CD4-positive, alpha-beta T cell treated with Interleukin-15 for 4 hours (primary cell): ENCODE results near the gene CUEDC1.
A peak's percentile ranks its signal among the peaks of the same experiment; 100 is the strongest.

Source experiments
- DNase-seq: peaks from one replicate; pipeline ENCODE4 v3.0.0-alpha.2; 2020; ENCODE audit warnings: low spot score

The CUEDC1 gene

DNA sequence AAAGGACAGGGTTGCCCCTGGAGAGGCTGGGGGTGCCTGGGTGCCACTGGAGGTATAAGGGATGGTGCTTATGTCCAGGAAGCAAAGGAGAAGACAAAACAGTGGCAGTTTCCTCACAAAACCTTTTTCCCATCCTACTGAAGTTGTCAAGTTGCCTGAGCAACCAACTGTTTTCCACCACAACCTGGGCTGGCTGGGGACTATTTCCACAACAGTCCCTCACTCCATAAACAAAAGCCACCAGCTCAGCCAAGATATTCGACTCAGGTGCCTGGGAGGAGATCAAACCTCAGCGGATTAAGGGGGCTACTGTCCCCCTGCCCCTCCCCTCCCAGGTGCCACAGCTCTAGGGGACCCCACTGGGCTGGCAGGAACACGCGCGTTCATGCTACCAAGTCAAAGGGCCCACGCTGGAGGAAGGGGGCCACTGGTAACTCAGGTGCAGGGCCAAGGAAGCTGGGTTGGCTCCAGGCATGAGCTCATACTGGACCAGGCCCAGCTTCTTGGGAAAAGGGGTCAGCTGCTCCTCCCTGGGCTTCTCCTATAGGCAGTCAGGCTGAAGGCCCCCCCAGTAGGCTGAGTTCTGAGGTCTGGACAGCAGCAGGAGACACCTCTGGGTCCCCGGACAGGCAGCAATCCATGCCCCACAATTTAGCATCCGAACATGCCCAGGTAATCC is 59.7 kb downstream of the CUEDC1 start:
- no peak for DNase-seq

DNA sequence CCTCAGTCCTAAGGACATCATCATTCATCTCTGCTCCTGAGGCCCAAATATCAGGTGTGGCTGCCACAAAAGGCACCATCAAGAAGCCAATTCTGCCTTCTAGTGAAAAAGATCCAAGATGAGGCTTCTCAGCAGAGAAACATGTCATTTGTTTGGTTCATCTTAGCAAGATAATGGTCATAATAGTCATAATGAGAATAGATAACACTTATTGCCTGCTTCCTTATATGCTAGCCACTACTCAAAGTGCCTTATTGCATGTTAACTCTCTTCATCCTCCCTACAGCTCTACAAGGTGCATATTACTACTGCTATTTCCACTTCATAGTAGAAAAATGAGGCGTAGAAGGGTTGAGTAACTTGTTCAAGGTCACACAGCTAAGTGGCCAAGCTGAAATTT is 60.4 kb downstream of the CUEDC1 start:
- no peak for DNase-seq

DNA sequence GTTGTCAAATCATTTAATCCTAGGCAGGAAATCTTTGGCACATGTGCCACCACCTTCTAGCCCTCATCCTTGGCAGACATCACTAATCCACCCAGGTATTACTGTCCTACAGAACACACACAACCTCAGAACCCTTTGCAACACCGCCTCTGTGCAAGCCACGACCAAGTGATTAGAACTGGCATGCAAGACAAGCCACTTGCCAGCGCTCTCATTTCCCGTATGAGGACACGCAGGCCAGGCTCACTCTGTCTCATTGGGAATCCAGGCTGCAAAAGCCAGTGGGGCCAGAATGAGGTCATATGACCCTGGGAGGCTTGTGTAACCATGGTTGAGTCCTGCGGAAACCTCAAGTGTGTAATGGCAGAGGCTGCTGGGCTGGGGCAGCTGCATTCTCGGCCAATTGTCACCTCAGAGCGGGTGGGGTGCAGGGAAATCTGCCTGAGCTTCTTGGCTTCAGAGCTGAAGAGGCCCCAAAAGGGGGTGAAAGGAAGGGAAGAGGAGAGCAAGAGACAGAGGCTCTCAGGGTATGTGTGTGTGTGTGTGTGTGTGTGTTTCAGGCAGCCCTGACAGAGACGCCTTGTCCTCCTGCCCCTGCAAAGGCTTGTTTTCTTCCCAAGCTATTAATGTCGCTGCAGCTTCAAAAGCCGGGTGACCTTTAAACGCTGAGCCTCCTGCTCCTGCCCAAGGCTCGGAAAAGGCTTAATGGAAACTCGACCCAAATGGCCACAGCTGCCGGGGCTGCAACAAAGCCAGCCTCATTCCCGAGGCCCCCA is 62.2 kb downstream of the CUEDC1 start:
- DNase-seq, result peak; percentile 7

DNA sequence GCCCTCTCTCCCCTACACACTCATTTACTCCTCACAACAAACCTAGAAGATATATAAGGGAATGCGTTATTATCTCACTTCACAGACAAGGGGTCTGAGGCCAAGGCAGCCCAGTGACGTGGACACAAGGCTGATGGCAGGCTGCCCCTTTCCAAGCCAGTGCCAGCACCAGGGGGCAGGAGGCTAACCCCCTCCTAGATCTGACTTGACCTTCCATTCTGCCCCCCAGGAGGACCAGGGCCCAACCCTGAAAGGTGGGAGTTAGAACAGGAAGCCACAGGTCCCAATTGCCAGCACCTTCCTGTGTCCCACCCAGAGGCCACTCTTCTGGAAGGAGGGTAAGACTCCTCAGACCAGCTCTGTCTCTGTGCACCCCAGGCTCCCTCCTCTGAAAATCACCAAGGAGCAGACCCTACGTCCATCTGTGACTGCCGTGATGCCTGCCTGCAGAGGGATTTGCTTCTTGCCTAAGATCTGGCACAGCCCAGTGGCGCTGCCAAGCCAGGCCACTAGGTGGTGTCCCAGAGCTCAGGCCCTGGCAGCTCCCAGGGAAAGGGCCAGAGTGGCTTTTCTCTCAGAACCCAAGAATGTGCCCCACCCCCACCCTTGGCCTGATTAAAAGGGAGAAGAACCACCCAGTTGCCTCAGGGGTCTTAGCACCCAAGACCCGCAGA is 62.9 kb downstream of the CUEDC1 start:
- DNase-seq, result peak; percentile 79

DNA sequence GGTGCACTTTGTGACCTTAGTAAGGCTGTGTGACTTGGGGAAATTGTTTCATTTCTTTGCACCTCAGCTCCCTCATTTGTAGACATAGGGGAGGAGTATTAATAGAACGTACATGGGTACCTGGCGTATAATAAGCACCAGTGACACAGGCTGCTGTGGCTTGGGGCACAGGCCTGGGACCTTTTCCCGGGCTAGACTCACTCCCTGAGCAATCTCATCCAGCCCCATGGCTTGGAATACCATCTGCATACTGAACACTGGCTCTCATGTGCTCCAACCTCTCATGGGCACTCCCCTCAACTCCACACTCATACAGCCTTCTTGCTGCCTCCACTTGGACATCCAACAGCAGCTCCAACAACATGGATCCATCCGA is 64.4 kb downstream of the CUEDC1 start:
- no peak for DNase-seq

DNA sequence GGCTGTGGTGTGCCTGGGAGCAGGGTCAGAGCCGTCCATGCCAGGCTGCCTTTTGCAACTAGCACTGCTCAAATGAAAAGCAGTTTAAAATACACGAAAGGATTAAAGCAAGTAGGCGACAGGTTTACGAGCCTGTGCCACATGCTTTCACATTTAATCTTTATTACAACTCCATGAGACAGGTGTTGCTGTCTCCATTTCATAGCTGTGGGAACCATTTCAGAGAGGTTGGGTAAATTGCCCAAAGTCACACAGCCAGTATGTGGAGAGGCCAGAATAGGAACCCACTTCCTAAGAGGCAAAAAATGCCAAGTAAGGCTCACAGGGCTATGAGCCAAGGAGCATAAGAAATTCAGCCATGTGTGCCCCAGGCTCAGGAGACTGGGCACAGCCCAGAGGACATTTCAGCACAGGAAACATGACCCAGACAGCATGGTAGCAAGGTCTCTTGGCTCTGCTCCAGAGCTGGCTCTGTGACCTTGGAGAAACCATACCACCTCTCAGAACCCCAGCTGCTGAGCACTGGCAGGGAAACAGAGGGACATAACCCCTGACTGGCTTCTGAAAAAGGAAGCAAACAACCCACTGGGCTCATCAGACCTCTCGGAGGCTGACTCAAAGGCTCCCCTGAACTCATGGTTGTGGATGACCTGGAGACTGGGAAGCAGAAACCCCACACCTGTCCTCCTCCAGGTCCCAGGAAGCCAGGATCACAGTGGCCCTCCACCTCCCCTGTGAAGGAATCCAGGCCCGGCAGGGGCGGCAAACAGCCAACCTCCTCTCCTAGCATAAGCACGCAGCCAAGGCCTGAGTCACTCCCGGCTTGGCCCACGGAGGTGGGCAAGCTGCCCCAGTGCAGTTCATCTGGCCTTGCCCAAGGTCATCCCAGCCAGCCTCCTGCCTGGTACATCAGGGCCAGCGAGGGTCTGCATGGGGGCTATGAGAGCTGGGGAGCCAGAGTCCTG is 65.0 kb downstream of the CUEDC1 start:
- no peak for DNase-seq

DNA sequence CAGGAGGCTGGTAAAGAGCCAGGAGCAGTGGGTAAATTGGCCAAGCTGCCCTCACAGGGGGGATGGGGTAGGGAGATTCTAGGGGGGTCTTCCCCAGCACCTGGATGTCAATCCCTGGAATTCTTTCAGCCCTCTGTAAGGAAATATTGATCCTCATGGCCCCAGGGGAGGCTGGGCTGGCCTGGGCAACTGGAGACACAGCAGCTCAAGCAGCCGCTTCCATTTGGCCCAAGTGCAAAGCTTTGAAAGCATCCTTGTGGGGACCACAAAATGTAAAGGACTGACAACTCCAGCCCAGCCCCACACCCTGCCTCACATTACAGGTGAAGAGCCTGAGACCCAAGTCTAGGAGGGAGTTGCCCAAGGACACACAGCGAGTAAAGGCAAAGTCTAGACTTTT is 66.0 kb downstream of the CUEDC1 start:
- DNase-seq, result no peak

DNA sequence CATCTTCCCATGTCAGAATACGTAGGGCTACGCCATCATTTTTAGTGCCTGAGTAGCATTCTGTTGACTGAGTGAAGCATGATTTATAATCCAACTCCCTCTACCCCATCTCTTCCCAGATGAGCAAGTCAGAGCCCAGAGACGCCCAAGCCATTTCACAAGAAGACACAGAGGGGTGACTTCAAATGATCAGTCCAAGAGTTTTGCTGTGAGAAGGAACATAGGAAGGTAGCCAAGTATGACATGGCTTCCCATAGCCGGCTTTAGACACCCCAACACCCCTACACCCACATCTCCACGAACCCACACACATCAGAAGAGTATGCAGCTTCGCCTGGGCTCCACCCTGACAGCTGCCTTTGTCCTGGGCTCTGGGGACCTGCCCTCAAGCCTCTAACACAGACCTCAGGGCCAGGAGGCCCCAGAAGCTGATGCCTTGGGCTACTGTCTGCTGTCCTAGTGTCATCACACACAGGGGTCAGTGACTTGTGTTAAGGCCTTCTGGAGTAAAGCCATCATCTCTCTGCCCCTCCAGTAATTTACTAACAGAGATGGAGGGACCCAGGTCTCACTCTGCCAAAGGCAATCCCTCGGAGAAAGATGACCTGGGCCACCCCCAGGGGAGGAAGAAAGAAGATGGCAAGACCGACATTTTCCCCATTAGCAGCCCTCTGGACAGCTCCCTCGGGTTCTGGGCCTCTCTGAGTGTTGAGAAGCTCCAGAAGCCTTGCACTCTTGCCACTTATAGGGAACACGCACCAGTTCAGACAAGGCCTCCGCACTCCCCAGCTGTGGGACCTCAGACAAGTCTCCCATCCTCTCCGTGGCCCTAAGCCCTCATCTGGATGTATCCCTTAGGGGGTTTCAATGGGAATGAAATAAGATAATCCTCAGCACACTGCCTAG is 66.6 kb downstream of the CUEDC1 start:
- no peak for DNase-seq

DNA sequence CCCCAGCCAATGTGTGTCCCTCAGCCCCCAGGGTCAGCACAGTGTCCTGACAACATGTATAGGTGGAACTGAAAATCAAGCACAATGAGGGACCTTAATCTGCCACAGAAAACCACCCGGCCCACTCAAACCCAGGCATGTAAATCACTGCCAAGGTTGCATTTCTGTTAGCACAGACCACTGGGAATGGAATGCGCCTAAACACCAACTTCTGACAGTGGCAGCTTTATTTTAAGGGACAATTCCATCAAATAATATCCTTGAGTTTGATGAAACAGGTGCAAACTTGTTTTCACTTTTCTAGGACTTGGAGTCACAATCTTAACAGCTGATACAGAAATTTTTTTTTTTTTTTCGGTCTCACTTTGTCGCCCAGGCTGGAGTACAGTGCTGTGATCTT is 68.1 kb downstream of the CUEDC1 start:
- no peak for DNase-seq

DNA sequence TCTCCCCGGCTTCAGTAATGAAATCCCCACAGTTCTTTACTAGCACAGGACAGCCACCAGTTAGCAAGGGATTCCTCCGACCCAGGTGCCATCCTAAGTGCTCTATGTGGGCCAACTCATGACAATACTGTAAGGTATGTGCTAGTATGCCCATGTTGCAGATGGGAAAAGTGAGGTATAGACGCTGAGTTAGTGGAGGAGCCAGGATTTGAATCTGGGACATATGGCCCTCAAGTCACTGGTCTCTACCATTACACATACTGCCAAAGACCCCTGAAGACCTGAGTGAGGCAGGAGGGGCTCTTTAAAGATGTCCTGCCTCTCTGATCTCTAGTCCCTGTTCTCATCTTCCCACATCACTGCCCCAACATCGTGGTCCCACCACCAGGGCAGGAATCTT is 69.2 kb downstream of the CUEDC1 start:
- DNase-seq, result no peak

DNA sequence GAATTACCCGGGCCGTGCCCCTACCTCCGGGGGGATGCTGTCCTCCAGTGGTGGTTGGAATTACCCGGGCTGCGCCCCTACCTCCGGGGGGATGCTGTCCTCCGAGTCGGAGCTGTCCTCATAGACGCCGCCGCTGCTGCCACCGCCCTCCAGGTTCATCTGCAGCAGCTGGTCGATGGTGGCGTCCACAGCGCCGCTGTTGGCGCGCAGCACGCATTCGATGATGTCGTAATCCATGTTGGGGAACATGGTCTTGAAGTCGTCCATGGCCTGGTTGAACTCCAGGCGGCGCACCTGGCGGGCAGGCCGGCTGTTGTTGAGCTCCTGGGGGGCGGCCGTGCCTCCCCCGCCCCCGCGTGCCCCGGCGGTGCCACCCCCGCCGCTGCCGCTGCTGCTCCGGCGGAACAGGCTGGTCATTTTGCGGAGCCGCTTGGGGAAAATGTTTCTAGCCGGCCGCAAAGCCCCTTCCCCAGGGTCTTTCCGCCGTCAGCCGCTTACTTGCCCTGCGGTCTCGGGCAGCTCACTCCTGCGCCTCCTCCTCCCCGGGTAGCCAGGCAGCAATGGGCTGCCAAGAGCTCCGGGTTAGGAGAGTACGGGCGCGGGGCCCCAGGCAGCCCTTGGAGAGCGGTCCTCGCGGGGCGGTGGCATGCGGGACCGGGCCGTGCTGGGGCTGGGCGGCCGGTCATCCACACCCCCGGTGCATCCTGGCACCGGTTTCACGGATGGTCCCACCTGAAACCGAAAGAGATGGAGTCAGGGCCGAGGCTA is 69.9 kb downstream of the CUEDC1 start:
- no peak for DNase-seq

DNA sequence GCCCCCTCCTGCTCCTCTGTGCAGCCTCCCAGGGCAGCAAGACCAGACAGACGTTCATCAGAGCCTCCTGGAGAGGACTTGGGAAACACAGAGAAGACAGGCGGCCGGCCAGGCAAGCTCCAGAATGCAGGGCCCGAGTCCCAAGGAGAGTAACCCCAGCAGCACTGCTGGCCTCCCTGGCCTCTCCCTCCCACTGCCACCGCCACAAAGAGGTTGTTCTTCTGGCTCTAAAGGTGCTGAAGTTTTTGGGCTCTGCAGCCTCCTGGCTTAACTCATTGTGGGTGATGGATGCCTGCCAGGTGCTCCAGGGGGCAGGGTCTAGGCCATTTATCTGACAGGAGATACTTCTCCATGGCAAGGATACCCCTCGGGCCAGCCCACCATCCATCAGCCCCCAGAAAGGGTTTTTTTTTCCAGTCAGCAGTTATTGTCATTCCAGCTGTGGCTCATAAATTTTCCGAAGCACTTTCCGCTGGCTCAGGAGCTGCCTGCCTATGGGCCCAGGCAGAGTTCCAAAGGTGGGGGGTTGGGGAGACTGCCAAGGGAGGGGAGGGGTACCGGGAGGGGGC is 73.3 kb downstream of the CUEDC1 start:
- DNase-seq, result no peak

DNA sequence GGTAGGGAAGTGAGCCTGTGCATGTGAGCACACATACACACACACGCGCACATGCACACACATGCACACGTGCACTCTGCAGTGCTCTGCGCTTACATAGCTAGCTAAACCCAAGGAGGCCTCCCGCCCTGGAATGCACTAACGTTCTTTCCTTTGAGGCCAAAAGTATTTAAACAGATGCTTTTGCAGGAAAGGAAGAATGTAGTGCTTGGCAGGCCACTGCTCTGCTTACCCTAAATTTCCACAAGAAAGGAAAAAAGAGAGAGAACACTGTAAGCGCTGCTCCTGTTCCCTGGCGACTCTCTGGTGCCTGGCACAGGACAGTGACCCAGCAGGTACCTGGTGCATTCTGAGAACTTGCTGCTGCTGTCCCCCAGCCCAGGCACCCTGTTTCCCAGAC is 74.1 kb downstream of the CUEDC1 start:
- DNase-seq, result no peak

DNA sequence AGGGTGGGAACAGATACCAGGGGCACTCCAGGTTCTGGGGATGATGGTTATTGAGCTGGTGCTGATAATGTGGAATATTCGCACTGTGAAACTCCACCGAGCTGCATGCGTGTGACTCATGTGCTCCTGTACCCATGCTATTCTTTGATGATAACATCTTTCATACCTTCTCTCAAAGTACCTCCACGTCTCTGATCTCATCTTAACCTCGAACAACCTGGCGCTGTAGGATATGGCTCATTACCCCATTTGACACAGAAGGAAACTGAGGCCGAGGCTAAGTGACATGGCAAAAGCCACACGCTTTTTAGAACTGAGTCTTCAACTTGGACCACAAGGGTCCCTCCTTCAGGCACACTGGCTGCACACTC is 75.1 kb downstream of the CUEDC1 start:
- DNase-seq, result peak; percentile 7

DNA sequence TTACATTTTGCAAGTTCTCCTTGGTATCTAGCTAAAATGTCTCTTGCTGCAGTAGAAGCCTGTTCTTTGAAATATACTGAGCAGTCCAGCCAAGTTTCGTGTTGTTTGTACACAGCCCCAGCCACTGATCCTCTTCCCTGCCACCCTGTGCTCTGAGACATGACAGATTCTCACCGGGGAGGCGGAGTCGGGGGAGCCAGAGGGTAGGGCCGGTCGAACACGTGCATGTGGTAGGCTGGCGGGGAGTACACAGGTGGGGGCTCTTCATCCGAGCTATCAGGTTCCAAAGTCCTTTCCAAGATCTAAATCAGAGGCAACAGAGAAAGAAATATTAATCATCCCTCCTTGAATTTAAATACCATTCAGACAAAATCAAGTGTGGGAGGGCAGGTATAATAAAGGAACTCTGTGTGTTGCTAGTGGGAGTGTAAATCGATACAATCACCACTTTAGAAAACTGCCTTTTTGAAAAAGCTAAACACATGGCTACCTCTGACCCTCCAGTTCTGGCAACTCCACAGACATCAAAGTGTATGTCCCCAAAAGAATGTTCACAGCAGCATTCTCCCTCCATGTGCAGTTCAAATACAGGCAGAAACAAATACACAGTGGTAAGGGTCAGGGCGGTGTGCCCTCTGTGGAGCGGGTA is 75.7 kb downstream of the CUEDC1 start:
- DNase-seq, result no peak

DNA sequence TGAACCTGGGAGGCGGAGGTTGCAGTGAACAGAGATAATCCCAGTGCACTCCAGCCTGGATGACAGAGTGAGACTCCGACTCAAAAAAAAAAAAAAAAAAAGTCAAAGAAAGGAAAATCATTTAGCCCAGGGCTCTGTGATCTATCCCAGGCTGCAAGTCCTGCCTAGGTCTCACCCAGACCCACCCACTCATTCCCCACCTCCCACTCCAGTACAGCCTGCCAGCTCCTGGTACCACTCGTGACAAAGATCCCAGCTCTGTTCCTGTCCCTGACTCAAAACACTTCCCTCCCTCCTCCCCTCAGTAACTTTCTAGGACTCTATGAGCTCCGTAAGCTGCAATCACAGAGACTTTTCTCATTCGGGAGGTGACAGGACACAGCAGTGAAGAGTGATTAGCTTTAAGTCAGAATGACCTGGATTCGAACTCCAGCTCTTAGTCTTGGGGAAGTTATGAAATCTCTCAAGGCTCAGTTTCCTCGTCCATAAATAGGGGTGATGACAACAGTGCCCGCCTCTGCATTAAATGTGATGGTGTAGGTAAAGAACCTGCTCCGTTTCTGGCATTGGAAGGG is 77.3 kb downstream of the CUEDC1 start:
- DNase-seq, result no peak

DNA sequence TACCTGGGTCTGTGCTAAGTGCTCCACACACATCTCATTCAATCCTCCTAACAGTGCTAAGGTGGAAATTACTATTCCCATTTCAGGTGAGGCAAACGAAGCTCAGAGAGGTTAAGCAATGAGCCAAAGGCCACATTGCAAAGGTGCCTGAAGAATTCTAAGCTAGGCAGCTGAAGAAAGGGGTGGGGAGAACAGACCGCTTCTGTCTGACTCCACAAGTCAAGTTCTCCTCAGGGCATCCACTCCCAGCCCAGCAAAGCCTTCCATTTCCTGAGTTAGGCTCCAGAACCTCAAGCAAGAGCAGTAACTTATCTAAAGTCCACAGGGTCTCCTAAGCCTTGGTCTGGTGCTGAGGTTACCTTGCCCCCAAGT is 78.4 kb downstream of the CUEDC1 start:
- no peak for DNase-seq

DNA sequence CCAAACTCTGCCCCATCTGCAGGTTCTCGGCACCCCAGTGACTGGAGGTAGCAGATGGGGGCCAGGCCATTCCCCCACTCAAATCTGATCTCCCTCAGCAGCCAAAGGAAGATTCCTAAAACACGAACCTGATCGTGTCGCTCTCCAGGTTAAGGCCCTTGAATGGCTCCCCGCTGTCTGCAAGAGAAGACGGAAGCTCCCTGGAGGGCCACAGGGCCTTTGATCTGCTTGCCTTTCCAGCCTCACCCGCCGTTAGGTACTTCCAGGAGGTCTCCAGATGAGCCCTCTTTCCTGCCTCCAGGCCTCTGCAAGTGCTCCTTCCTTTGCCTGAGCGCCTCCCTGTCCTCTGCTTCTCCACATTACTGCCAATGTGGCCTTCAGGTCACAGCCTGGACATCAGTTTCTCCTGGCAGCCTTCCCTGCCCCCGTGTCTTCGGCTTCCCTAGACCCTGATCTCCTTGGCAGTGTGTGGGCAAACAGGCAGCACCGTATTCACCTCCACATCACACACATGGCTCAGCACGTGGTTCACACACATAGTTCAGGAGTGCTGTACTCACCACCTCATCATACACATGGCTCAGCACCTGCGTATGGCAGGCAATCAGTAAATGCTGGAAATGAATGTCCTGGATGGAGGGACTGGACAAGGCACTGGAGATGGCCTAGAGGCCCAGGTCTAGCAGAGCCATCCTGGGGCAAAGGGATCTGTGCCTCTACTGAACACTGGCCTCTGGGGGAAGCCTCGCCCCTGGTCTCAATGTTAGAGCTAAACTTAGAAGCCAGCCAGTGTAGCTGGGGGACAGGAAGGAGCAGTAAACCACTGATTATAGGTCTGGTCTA is 79.0 kb downstream of the CUEDC1 start:
- DNase-seq, result no peak
